ENCODE data around the gene MOV10L1. TPM values are rescaled to one million over a fixed set of nuclear protein-coding genes. Genes with fewer than 3 reads are reported as not detected.

MOV10L1 gene
- total RNA-seq = 0.37 and 0.59 TPM in 2 replicates

DNA sequence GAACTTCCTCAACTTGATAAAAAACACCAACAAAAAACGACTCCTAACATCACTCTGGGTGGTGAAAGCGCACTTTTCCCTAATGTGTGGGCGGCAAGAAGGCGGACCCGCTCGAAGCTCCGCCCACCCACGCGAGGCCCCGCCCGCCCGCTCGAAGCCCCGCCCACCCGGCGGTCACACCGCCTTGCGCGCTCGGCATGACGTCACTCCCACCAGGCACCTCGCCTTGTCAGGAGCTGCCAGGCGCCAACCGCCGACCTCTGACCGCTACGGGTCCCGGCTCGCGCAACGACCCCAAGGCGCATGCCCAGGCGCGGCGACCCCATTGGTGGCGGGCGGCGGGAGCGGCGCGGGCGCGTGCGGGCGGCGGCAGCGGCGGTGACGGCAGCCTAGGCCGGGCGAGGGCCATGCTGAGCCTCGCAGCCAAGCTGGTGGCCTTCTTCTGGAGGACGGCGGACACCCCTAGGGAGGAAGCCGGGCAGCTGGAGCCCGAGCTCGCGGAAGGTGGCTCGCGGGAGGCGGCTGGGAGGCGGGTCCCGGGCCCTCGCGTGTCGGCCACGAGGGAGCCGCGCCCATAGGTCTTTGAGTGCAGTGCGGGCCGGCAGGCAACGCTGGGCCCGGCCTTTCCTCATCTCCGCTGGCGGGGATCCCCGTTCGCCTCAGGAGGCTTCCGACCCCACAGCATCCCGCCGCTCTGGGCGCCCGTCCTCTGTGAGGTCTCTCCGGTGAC is at the start of gene MOV10L1:
MOV10L1 (plus strand) TSS at position 325 of the 730 bp plus-strand sequence; CDS start at position 408, 83 bp downstream.

DNA sequence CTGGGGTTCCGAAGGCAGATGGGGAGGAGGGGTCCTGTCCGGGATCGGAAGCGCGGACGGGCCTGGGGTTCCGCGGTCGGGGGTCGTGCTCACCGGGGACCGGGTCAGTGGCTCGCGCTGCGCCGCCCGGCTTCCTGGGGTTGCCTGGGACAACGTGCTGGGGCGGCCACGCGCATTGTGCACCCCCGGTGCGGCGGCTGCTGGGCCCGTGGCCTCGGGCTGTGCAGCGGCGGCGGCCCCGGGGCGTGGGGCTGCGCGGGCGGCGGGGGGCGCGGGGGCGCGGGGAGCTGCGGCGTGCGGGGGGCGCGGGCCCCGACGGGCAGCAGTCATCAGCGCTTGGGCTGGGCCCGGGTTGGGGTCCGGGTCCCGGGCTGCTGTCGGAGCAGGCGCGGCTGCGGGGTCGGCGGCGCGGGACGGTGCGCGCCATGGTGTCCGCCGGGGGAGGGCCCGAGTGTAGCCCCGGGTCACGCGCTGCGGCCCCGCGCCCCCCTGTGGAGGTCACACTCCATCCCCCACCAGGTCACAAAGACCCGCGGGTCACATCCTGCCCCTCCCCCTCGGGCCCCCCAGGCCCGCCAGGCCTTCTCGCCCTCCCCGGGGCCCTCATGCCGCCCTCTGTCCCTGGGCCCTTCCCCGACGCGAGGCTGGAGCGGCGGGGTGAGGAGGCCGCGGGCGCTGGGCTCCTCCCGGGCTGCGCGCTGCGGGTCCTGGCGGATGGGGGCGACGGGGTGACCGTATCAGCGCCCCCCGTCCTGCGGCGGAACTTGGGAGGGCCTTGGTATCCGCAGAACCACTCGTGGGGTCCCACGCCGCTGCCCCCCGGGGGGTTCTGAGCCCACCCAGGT is 31.5 kb upstream of the MOV10L1 start, which contains the start of gene TTLL8:
TTLL8 (minus strand) TSS at position 238 of the 845 bp plus-strand sequence.

DNA sequence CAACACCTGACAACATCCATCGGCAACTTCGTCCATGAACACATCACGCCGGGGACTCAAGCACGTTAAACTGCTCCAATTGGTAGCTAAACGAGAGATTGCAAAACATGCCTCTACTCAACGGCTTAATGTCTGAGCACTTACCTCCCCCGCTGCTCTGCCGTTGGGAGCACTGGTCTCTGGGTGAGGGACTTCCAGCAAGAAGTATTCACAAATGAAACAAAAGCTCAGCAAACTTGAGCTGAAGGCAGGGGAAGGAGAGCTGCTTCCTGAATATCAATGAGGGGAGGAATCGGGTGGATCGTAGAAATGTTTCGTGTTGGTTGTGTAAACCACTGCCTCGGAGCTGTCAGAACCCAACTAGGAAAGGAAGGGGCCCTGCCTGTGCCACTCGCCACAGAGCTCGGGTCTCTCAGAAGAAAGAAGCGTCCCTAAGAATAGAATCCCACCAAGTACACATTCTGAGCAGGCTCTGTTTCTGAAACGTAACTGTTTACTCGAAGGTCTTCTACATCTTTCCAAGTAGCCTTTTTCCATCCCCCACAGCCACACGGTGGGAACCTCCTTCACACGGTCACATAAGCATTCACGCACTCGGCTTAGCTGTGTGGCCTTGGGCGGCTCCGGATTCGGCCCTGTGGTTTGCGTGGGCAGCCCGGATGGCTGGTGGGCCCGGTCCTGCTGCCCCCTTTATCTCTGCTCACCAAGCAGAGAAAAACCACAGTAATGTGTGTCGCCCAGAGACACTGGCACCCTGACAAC is 4.4 kb upstream of the MOV10L1 start, which contains the start of gene MLC1:
MLC1 (minus strand) TSS at position 216 of the 762 bp plus-strand sequence. CDS start 524 bp downstream, outside the sequence.

GRCh38 chr22:50170453-50171318 is 80.9 kb downstream of the MOV10L1 start, which contains the start of gene PANX2:
Gene PANX2 (plus strand): TSS chr22:50170731. CDS start chr22:50170731, 0 bp downstream.

GRCh38 chr22:50185375-50186087 is 95.7 kb downstream of the MOV10L1 start, which contains the start of gene TRABD:
Gene TRABD (plus strand): TSS chr22:50185913. CDS start chr22:50193061, 7,148 bp downstream.

GRCh38 chr22:50200461-50201190 is 110.8 kb downstream of the MOV10L1 start, which contains the start of gene SELENOO:
Gene SELENOO (plus strand): TSS chr22:50201011. CDS start chr22:50201037, 26 bp downstream.

Other genes starting within 250 kb of the MOV10L1 start
- gene ZBED4, start 236.2 kb upstream of the MOV10L1 start, total RNA-seq = 8.5 and 13.5 TPM in 2 replicates
- 16.2 and 24.0 TPM in 2 replicates for gene ALG12, start 171.6 kb upstream of the MOV10L1 start, total RNA-seq
- 46.7 and 52.2 TPM in 2 replicates for gene CRELD2, start 171.4 kb upstream of the MOV10L1 start, total RNA-seq
- 30.5 and 35.4 TPM in 2 replicates for gene PIM3, start 129.2 kb upstream of the MOV10L1 start, total RNA-seq
- not detected in 2 replicates for gene IL17REL, start 77.2 kb upstream of the MOV10L1 start, total RNA-seq
- gene TTLL8, start 31.7 kb upstream of the MOV10L1 start, total RNA-seq = not detected in 2 replicates
- gene MLC1, start 4.6 kb upstream of the MOV10L1 start, total RNA-seq = not detected in 2 replicates
- gene PANX2, start 80.7 kb downstream of the MOV10L1 start, total RNA-seq = under 0.01 and 0.37 TPM in 2 replicates
- gene TRABD, start 95.9 kb downstream of the MOV10L1 start, total RNA-seq = 24.3 and 34.2 TPM in 2 replicates
- gene SELENOO, start 111.0 kb downstream of the MOV10L1 start, total RNA-seq = 19.5 and 22.3 TPM in 2 replicates
- 27.9 and 28.5 TPM in 2 replicates for gene TUBGCP6, start 155.0 kb downstream of the MOV10L1 start, total RNA-seq
- gene HDAC10, start 161.3 kb downstream of the MOV10L1 start, total RNA-seq = 19.1 and 22.5 TPM in 2 replicates
- 24.3 and 34.8 TPM in 2 replicates for gene MAPK12, start 171.7 kb downstream of the MOV10L1 start, total RNA-seq
- 2.5 and 4.4 TPM in 2 replicates for gene MAPK11, start 180.4 kb downstream of the MOV10L1 start, total RNA-seq
- 81.7 and 93.0 TPM in 2 replicates for gene PLXNB2, start 217.6 kb downstream of the MOV10L1 start, total RNA-seq
- 0.39 and 2.2 TPM in 2 replicates for gene DENND6B, start 237.0 kb downstream of the MOV10L1 start, total RNA-seq